IMR-90 (cell line): ENCODE results near the gene RMDN2. TPM values are rescaled to one million over a fixed set of nuclear protein-coding genes. Genes with fewer than 3 reads are reported as not detected.

Source experiments
- ATAC-seq: fragments of 200-7000 bp; cut with Tn5 transposase; 2 replicates; pipeline ENCODE4 v1.9.1; 2020; ENCODE audit warnings: low read depth, mild to moderate bottlenecking, moderate library complexity
- BruUV-seq: library from RNA; stranded (reverse); fragments of 400-500 nt; replicated peaks from 2 replicates; lab custom pipeline; 2021; lab: Mats Ljungman, UMichigan
- CTCF ChIA-PET: fragments of 300-600 bp; formaldehyde crosslinking; extraction: SDS; loops from one replicate; lab custom pipeline; 2021; ENCODE audit warnings: antibody characterized with exemption; lab: Yijun Ruan, JAX
- POLR2A ChIA-PET: fragments of 300-600 bp; sonication (Branson Sonifier 250); formaldehyde crosslinking; loops from one replicate; lab custom pipeline; 2022; ENCODE audit warnings: antibody characterized with exemption; ENCODE audit not compliant: unreplicated experiment; lab: Charles Lee
- DNase-seq: peaks from one replicate; pipeline ENCODE4 v3.0.0; 2013
- H2AFZ ChIP-seq: replicated peaks from 2 replicates; pipeline ENCODE3; 2013; ENCODE audit warnings: low read length, mild to moderate bottlenecking; ENCODE audit not compliant: poor library complexity
- H2AK5ac ChIP-seq: 2 replicates; pipeline ENCODE4 v1.6.1; 2013; ENCODE audit warnings: low read depth, low read length, inconsistent platforms
- H2AK9ac ChIP-seq: replicated peaks from 2 replicates; pipeline ENCODE3; 2013; ENCODE audit warnings: mild to moderate bottlenecking, low read depth, low read length, moderate library complexity; ENCODE audit not compliant: poor library complexity
- H2BK120ac ChIP-seq: 2 replicates; pipeline ENCODE4 v1.6.1; 2013; ENCODE audit warnings: low read depth, low read length, inconsistent platforms
- H2BK15ac ChIP-seq: 3 replicates; pipeline ENCODE4 v1.6.1; 2013; ENCODE audit warnings: low read depth, low read length, inconsistent platforms
- H2BK20ac ChIP-seq: 2 replicates; pipeline ENCODE4 v1.6.1; 2013; ENCODE audit warnings: low read depth, mild to moderate bottlenecking, inconsistent platforms, low read length, moderate library complexity
- H2BK5ac ChIP-seq: 2 replicates; pipeline ENCODE4 v1.6.1; 2013; ENCODE audit warnings: mild to moderate bottlenecking, low read depth, low read length, inconsistent platforms; ENCODE audit not compliant: poor library complexity, severe bottlenecking
- H3K14ac ChIP-seq: replicated peaks from 2 replicates; pipeline ENCODE4 v1.6.1; 2013; ENCODE audit warnings: low read depth, low read length, inconsistent platforms
- H3K18ac ChIP-seq: 2 replicates; pipeline ENCODE4 v1.6.1; 2013; ENCODE audit warnings: low read depth, low read length, control low read depth
- H3K23ac ChIP-seq: 2 replicates; pipeline ENCODE4 v1.6.1; 2013; ENCODE audit warnings: low read depth, low read length, inconsistent platforms
- H3K27ac ChIP-seq: 2 replicates; pipeline ENCODE4 v1.5.1; 2013; ENCODE audit warnings: mild to moderate bottlenecking, control low read depth, low read length; ENCODE audit not compliant: insufficient read depth
- H3K27me3 ChIP-seq: 2 replicates; pipeline ENCODE4 v1.6.1; 2013; ENCODE audit warnings: low read length; ENCODE audit not compliant: control insufficient read depth, insufficient read depth
- H3K36me3 ChIP-seq: 2 replicates; pipeline ENCODE4 v1.6.1; 2013; ENCODE audit warnings: low read length, mixed read lengths; ENCODE audit not compliant: control insufficient read depth, insufficient read depth
- H3K4ac ChIP-seq: 2 replicates; pipeline ENCODE4 v1.6.1; 2013; ENCODE audit warnings: low read depth, low read length, inconsistent platforms
- H3K4me1 ChIP-seq: 2 replicates; pipeline ENCODE4 v1.6.1; 2013; ENCODE audit warnings: low read length, mixed read lengths; ENCODE audit not compliant: control insufficient read depth, insufficient read depth
- H3K4me2 ChIP-seq: 2 replicates; pipeline ENCODE4 v1.6.1; 2013; ENCODE audit warnings: low read depth, mild to moderate bottlenecking, control low read depth, low read length, moderate library complexity
- H3K4me3 ChIP-seq: 2 replicates; pipeline ENCODE4 v1.5.1; 2013; ENCODE audit warnings: low read depth, mild to moderate bottlenecking, control low read depth, low read length, moderate library complexity; ENCODE audit not compliant: insufficient read depth
- H3K56ac ChIP-seq: 2 replicates; pipeline ENCODE4 v1.6.1; 2013; ENCODE audit warnings: low read length, inconsistent platforms; ENCODE audit not compliant: insufficient read depth; ENCODE audit errors: extremely low read depth
- H3K79me1 ChIP-seq, 2 experiments: 2 replicates each; pipeline ENCODE4 v1.6.1; 2013; ENCODE audit warnings: low read length in 2 of 2, inconsistent platforms in 1 of 2, low read depth in 1 of 2
- H3K9ac ChIP-seq: 2 replicates; pipeline ENCODE4 v1.6.1; 2013; ENCODE audit warnings: low read depth, low read length, control low read depth
- H3K9me1 ChIP-seq: 2 replicates; pipeline ENCODE4 v1.6.1; 2013; ENCODE audit warnings: low read length, inconsistent platforms; ENCODE audit not compliant: insufficient read depth
- H3K9me3 ChIP-seq: 2 replicates; pipeline ENCODE4 v1.6.1; 2013; ENCODE audit warnings: low read length; ENCODE audit not compliant: control insufficient read depth, insufficient read depth
- H4K20me1 ChIP-seq: 2 replicates; pipeline ENCODE4 v1.6.1; 2013; ENCODE audit warnings: low read length, inconsistent platforms; ENCODE audit not compliant: insufficient read depth
- H4K5ac ChIP-seq: 2 replicates; pipeline ENCODE4 v1.6.1; 2013; ENCODE audit warnings: mild to moderate bottlenecking, low read depth, low read length, control low read depth
- H4K8ac ChIP-seq, 2 experiments: 2 replicates each; pipeline ENCODE4 v1.6.1; 2013; ENCODE audit warnings: low read depth in 2 of 2, low read length in 2 of 2, control low read depth in 1 of 2, inconsistent platforms in 1 of 2
- H4K91ac ChIP-seq: 2 replicates; pipeline ENCODE4 v1.6.1; 2013; ENCODE audit warnings: low read depth, low read length, inconsistent platforms; ENCODE audit not compliant: insufficient read depth
- BHLHE40 ChIP-seq: fragments of 150-350 bp; IDR thresholded peaks from 2 replicates; pipeline ENCODE4 v1.6.1; 2016; ENCODE audit warnings: mild to moderate bottlenecking, low read depth, low read length
- CEBPB ChIP-seq: IDR thresholded peaks from 2 replicates; pipeline ENCODE4 v1.6.1; 2012; ENCODE audit warnings: low read depth, low read length, improper control_type of control experiment
- CHD1 ChIP-seq: IDR thresholded peaks from 2 replicates; pipeline ENCODE4 v1.6.1; 2012; ENCODE audit warnings: low read depth, low read length, improper control_type of control experiment
- ELK1 ChIP-seq: fragments of 150-350 bp; IDR thresholded peaks from 2 replicates; pipeline ENCODE4 v1.6.1; 2016; ENCODE audit warnings: low read depth, mild to moderate bottlenecking, low read length, moderate library complexity, borderline replicate concordance
- FOS ChIP-seq: fragments of 150-350 bp; IDR thresholded peaks from 2 replicates; pipeline ENCODE4 v1.6.1; 2016; ENCODE audit warnings: low read depth, low read length
- MAFK ChIP-seq: IDR thresholded peaks from 2 replicates; pipeline ENCODE4 v1.6.1; 2012; ENCODE audit warnings: low read depth, low read length, improper control_type of control experiment
- MAZ ChIP-seq: IDR thresholded peaks from 2 replicates; pipeline ENCODE4 v1.6.1; 2012; ENCODE audit warnings: low read depth, mild to moderate bottlenecking, low read length, improper control_type of control experiment, moderate library complexity, borderline replicate concordance
- MXI1 ChIP-seq: IDR thresholded peaks from 2 replicates; pipeline ENCODE4 v1.6.1; 2012; ENCODE audit warnings: low read depth, mild to moderate bottlenecking, low read length, moderate library complexity, borderline replicate concordance
- NFE2L2 ChIP-seq: fragments of 150-350 bp; IDR thresholded peaks from 2 replicates; pipeline ENCODE4 v1.6.1; 2016; ENCODE audit warnings: low read depth, mild to moderate bottlenecking, low read length
- POLR2A ChIP-seq: IDR thresholded peaks from 2 replicates; pipeline ENCODE4 v1.6.1; 2012; ENCODE audit warnings: mild to moderate bottlenecking, low read depth, low read length
- RAD21 ChIP-seq: IDR thresholded peaks from 2 replicates; pipeline ENCODE4 v1.6.1; 2012; ENCODE audit warnings: low read length, improper control_type of control experiment
- RCOR1 ChIP-seq: IDR thresholded peaks from 2 replicates; pipeline ENCODE4 v1.6.1; 2012; ENCODE audit warnings: mild to moderate bottlenecking, low read length, improper control_type of control experiment; ENCODE audit not compliant: insufficient replicate concordance
- RFX5 ChIP-seq: IDR thresholded peaks from 2 replicates; pipeline ENCODE4 v1.8.0; 2012; ENCODE audit warnings: low read depth, mild to moderate bottlenecking, low read length, moderate library complexity
- SMC3 ChIP-seq: fragments of 150-350 bp; IDR thresholded peaks from 2 replicates; pipeline ENCODE4 v1.6.1; 2016; ENCODE audit warnings: low read depth, mild to moderate bottlenecking, antibody characterized with exemption, low read length, moderate library complexity
- USF2 ChIP-seq: fragments of 150-350 bp; IDR thresholded peaks from 2 replicates; pipeline ENCODE4 v1.6.1; 2017; ENCODE audit warnings: mild to moderate bottlenecking, antibody characterized with exemption, low read length, low read depth
- WGBS, 2 experiments: methylation state at CpG; one replicate each; pipeline versions ENCODE4 v1.1.5 to v1.1.7; 2013; ENCODE audit warnings: missing lambda C conversion rate in 2 of 2; ENCODE audit not compliant: insufficient read length in 1 of 2; ENCODE audit errors: extremely low coverage in 2 of 2; 5-methylcytosine and 5-hydroxymethylcytosine counted together
- dilution Hi-C: fragments of 300-500 bp; cut with HindIII; formaldehyde crosslinking; loops from one replicate; pipeline ENCODE4 v1.14.3; 2018; ENCODE audit warnings: low sequenced_read_pairs; ENCODE audit not compliant: unreplicated experiment
- in situ Hi-C: fragments of 300-500 bp; cut with MboI; formaldehyde crosslinking; loops from 3 replicates; pipeline ENCODE4 v1.14.3; 2019; ENCODE audit warnings: low sequenced_read_pairs, inconsistent platforms, mixed read lengths
- intact Hi-C: fragments of 100-400 bp; cut with micrococcal nuclease; formaldehyde crosslinking; loops from 2 replicates; pipeline ENCODE4 v1.10.0; 2022
- polyA plus RNA-seq, 3 experiments: library from polyadenylated mRNA; depleted of rRNA; stranded (reverse); fragments of >200 nt; gene quantifications; 2 replicates each; pipeline ENCODE4 v1.2.3, GENCODE V29; 2012; ENCODE audit warnings: low replicate concordance in 1 of 3
- total RNA-seq: library from RNA; depleted of rRNA; stranded (reverse); fragments of >200 nt; gene quantifications from 2 replicates; pipeline ENCODE4 v1.2.3, GENCODE V29; 2012

Gene RMDN2
- total and polyA plus RNA-seq, 2 of the 4 experiments (the other 2 are of a cell fraction): 2.3 to 3.0 TPM

- no peak for TF ChIP-seq CEBPB
Observed at GRCh38 chr2:37892436-37893114, 32.5 kb upstream of the RMDN2 start (continued).

DNA sequence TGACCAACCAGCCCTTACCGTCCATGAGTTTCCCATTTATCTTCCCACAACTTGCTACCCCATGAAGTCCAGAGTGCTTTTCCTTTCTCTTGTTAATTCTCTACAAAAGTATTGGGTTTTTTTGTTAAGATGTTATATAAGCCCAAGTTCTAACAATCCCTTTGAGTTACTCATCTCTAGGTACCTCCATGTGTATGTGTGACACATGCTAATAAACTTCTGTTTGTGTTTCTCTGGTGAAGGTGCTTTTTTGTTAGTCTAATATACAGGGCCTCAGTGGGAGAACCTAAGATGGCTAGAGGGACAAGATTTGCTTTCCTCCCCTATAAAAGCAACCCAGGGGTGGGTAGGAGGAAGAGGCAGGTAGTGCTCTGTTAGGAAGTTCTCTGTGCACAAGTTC is 31.8 kb upstream of the RMDN2 start:
- intact Hi-C loops: loop anchor here (10.0 kb wide), 1 partner anchor 729 kb away; no protein-coding TSS in a partner anchor
- TF ChIP-seq ELK1 (no peak), MAFK (no peak), RFX5 (no peak), USF2 (no peak), NFE2L2 (no peak), SMC3 (no peak), BHLHE40 (no peak), POLR2A (no peak), CEBPB (no peak), RCOR1 (no peak), RAD21 (no peak), MXI1 (no peak), CHD1 (no peak), MAZ (no peak), FOS (no peak)

More for the DNA sequence above, 31.8 kb upstream of the RMDN2 start:
- Histone ChIP-seq H2AK5ac (no peak overlapping the region), H3K4ac (no peak overlapping the region), H4K20me1 (no peaks in the 10 kb centered on the region), H2AK9ac (no peak overlapping the region), H2BK5ac (no peak overlapping the region), H3K27me3 (0 out of 2 replicates have a peak, but pooled peaks cover 2% of the 10 kb centered on the region), H3K4me1 (no peaks in the 10 kb centered on the region), H2BK120ac (no peak overlapping the region; the same call in 1 of the 2 replicates), H2BK15ac (peak overlapping the region; percentile 54; the same call in 1 of the 3 replicates), H3K56ac (no peak overlapping the region), H3K9me1 (no peaks in the 10 kb centered on the region), H3K4me2 (no peak overlapping the region), H3K27ac (no peak overlapping the region), H3K14ac (no peak overlapping the region), H3K9ac (no peak overlapping the region), H2BK20ac (no peak overlapping the region), H3K9me3 (no peaks in the 10 kb centered on the region), H2AFZ (no peak overlapping the region), H4K8ac (no peak overlapping the region), H3K79me1 (no peaks in the 10 kb centered on the region), H3K18ac (no peak overlapping the region), H3K23ac (no peak overlapping the region), H3K4me3 (no peak overlapping the region), H4K91ac (no peak overlapping the region), H3K36me3 (no peaks in the 10 kb centered on the region), H4K5ac (no peak overlapping the region)
- no CpG with 5 or more reads among the region's 1 CpG for WGBS, 2 experiments
- in situ Hi-C loops: loop anchor here (25.0 kb wide), 1 partner anchor 731 kb away; the partner anchor contains the start of gene EIF2AK2
- ATAC-seq: no peak
- ChIA-PET CTCF (interaction anchor here (0.6 kb wide), 1 partner anchor 22 kb away, joined by 6 read pairs; no protein-coding TSS in a partner anchor), POLR2A (no interaction called here)
- BruUV-seq: no TSS peak
- no peak for DNase-seq
- dilution Hi-C loops: no loop called here
